Keratinocyte (primary cell): Measurements from ENCODE around the gene CRISPLD2. TPM values are rescaled to one million over a fixed set of nuclear protein-coding genes. Genes with fewer than 3 reads are reported as not detected.

Experiments used
- DNase-seq: peaks from one replicate; pipeline ENCODE4 v3.0.0-alpha.2; 2011; ENCODE audit warnings: low read depth, missing footprints, low spot score
- FAIRE-seq: peaks from 2 replicates; lab custom pipeline; 2011; peaks lifted over from hg19 to GRCh38; lab: Jason Lieb, UNC
- H2AFZ ChIP-seq: 2 replicates; pipeline ENCODE4 v1.6.0; 2012; ENCODE audit warnings: low read length, control low read depth, inconsistent platforms; ENCODE audit not compliant: control insufficient read depth
- H3K27ac ChIP-seq: 2 replicates; pipeline ENCODE4 v1.5.1; 2011; ENCODE audit warnings: low read length; ENCODE audit not compliant: control insufficient read depth, insufficient read depth
- H3K27me3 ChIP-seq: 3 replicates; pipeline ENCODE4 v1.6.0; 2011; ENCODE audit warnings: low read length; ENCODE audit not compliant: control insufficient read depth, insufficient read depth; ENCODE audit errors: extremely low read depth
- H3K36me3 ChIP-seq, 2 experiments: 2 replicates in 1 of 2; 3 replicates in 1 of 2; pipeline ENCODE4 v1.5.1; 2011; ENCODE audit warnings: low read length in 2 of 2, mild to moderate bottlenecking in 1 of 2; ENCODE audit not compliant: control insufficient read depth in 2 of 2, insufficient read depth in 2 of 2; ENCODE audit errors: extremely low read depth in 1 of 2
- H3K4me1 ChIP-seq: 3 replicates; pipeline ENCODE4 v1.5.1; 2011; ENCODE audit warnings: low read length; ENCODE audit not compliant: control insufficient read depth, insufficient read depth; ENCODE audit errors: extremely low read depth
- H3K4me2 ChIP-seq: 3 replicates; pipeline ENCODE4 v1.6.0; 2011; ENCODE audit warnings: low read depth, low read length; ENCODE audit not compliant: control insufficient read depth, insufficient read depth; ENCODE audit errors: extremely low read depth
- H3K4me3 ChIP-seq, 3 experiments: fragments of 200-600 bp in 1 of 3; sonication (generic) in 1 of 3; 2 replicates in 2 of 3; 3 replicates in 1 of 3; pipeline ENCODE4 v1.5.1; 2011 to 2016; ENCODE audit warnings: low read length in 3 of 3, mild to moderate bottlenecking in 3 of 3, control low read depth in 2 of 3, inconsistent platforms in 1 of 3, low read depth in 1 of 3, mixed read lengths in 1 of 3, mixed run types in 1 of 3, moderate library complexity in 1 of 3; ENCODE audit not compliant: control insufficient read depth in 2 of 3, insufficient read depth in 2 of 3; ENCODE audit errors: extremely low read depth in 1 of 3
- H3K79me2 ChIP-seq: 2 replicates; pipeline ENCODE4 v1.6.0; 2012; ENCODE audit warnings: low read length; ENCODE audit not compliant: control insufficient read depth, insufficient read depth
- H3K9ac ChIP-seq: 3 replicates; pipeline ENCODE4 v1.6.0; 2011; ENCODE audit warnings: low read length; ENCODE audit not compliant: control insufficient read depth, insufficient read depth; ENCODE audit errors: extremely low read depth
- H3K9me1 ChIP-seq: 3 replicates; pipeline ENCODE4 v1.6.0; 2011; ENCODE audit warnings: low read length; ENCODE audit not compliant: control insufficient read depth, insufficient read depth; ENCODE audit errors: extremely low read depth
- H3K9me3 ChIP-seq: 2 replicates; pipeline ENCODE4 v1.5.1; 2012; ENCODE audit warnings: low read depth, low read length; ENCODE audit not compliant: control insufficient read depth
- H4K20me1 ChIP-seq: 3 replicates; pipeline ENCODE4 v1.6.0; 2011; ENCODE audit warnings: low read length; ENCODE audit not compliant: control insufficient read depth, insufficient read depth; ENCODE audit errors: extremely low read depth
- EZH2 ChIP-seq: IDR thresholded peaks from one replicate; pipeline ENCODE4 v1.6.1; 2012; ENCODE audit warnings: inconsistent platforms, mild to moderate bottlenecking, low read length, moderate library complexity
- dilution Hi-C: fragments of 300-500 bp; cut with MboI; formaldehyde crosslinking; loops from one replicate; pipeline ENCODE4 v1.7.0; 2020; ENCODE audit warnings: low sequenced_read_pairs; ENCODE audit not compliant: extremely low pct_ligation_motif_present
- polyA plus RNA-seq, 5 experiments: library from polyadenylated mRNA; depleted of rRNA in 3 of 5; stranded (reverse) in 3 of 5; stranded (forward) in 1 of 5; unstranded in 1 of 5; fragments of >200 nt; gene quantifications; 1 replicate in 1 of 5; 2 replicates in 3 of 5; 3 replicates in 1 of 5; pipeline versions ENCODE4 v1.2.1 to v1.2.3, GENCODE V29; 2011 to 2012; ENCODE audit warnings: missing spikeins in 2 of 5, low read depth in 1 of 5, low replicate concordance in 1 of 5
- TF ChIP-seq, protein P1 (sequence below), 3 experiments: IDR thresholded peaks in 1 of 3; conservative IDR thresholded peaks in 1 of 3; optimal IDR thresholded peaks in 1 of 3; 2 replicates in 2 of 3; 3 replicates in 1 of 3; pipeline versions ENCODE3 to v1.5.1; 2011; ENCODE audit warnings: low read length in 3 of 3, mild to moderate bottlenecking in 3 of 3, moderate library complexity in 2 of 3, control low read depth in 1 of 3, inconsistent platforms in 1 of 3; ENCODE audit not compliant: insufficient read depth in 2 of 3; ENCODE audit errors: extremely low read depth in 1 of 3

CRISPLD2 gene
- polyA plus RNA-seq, 1 donor (not counting 4 experiments of a cell fraction or from before 2014, with no cell fraction given), result 1.2 TPM

DNA sequence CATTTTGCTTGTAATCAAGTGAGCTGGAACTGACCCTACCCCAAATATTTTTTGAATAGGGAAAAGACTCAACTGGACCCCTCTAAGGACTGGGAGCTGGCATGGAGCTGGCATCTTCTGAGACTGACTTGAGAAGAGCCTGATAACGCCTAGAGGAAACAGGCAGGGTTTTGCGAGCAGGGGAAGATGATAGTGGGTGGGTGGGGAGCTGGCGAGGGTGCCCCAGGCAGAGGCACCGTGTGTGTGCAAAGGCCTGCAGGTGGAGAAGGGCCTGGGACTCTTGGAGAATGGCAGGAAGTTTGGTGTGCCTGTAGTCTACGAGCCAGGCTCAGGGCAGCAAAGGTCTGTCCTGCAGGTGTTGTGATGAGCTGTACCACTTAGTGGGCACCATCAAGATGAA lies 4.1 kb downstream of the CRISPLD2 start:
- H3K79me2 ChIP-seq, result no peaks in the 10 kb centered on the region

DNA sequence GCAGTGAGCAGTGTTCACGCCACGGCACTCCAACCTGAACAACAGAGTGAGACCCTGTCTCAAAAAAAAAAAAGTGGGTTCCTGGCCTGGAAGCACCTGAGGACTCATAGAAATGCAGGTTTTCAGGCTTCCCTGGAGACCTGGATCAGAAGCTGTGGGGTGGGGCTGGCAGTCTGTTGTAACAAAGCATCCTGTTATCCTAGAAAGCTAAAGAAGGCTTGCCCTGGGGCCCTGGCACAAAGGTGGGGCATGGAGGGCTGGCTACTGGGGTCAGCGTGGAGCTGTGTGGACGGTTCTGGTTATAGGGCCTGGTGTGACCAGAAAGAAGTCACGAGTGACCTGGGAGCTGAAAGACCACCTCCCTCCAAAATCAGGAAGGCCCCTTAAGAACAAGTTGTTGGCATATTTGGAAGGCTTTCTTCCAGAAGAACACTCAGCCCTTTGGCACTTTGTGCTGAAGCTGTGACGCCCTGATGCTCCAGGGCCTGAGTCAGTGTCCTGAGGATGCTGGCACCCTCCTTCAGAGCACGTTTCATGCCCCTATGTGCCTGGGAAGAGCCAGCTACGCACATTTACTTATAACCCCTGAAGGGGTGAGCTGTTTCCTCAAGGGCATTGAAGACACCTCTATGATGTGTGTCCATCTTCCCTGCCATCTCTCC lies 6.2 kb downstream of the CRISPLD2 start:
- H3K4me1 ChIP-seq, result no peaks in the 10 kb centered on the region
- no peak overlapping the region for H3K4me3 ChIP-seq
- no peaks in the 10 kb centered on the region for H3K9me3 ChIP-seq
- no peaks in the 10 kb centered on the region for H3K36me3 ChIP-seq
- peaks cover 6% of the 10 kb centered on the region for H3K27me3 ChIP-seq
- no peaks in the 10 kb centered on the region for H4K20me1 ChIP-seq
- no peak overlapping the region for H3K4me2 ChIP-seq
- no peak overlapping the region for H3K27ac ChIP-seq
- no peaks in the 10 kb centered on the region for H3K79me2 ChIP-seq
- H3K9me1 ChIP-seq, result no peaks in the 10 kb centered on the region
- no peak for FAIRE-seq
- TF ChIP-seq, protein P1, sequence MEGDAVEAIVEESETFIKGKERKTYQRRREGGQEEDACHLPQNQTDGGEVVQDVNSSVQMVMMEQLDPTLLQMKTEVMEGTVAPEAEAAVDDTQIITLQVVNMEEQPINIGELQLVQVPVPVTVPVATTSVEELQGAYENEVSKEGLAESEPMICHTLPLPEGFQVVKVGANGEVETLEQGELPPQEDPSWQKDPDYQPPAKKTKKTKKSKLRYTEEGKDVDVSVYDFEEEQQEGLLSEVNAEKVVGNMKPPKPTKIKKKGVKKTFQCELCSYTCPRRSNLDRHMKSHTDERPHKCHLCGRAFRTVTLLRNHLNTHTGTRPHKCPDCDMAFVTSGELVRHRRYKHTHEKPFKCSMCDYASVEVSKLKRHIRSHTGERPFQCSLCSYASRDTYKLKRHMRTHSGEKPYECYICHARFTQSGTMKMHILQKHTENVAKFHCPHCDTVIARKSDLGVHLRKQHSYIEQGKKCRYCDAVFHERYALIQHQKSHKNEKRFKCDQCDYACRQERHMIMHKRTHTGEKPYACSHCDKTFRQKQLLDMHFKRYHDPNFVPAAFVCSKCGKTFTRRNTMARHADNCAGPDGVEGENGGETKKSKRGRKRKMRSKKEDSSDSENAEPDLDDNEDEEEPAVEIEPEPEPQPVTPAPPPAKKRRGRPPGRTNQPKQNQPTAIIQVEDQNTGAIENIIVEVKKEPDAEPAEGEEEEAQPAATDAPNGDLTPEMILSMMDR (optimal IDR thresholded peaks at IDR 0.05 in 1 of 3, IDR thresholded peaks at IDR 0.05 in 1 of 3, conservative IDR thresholded peaks at IDR 0.05 in 1 of 3; ENCODE audit: extremely low read depth in 1 of 3, insufficient read depth in 2 of 3, low read length in 3 of 3), result no peak
- no peak for TF ChIP-seq EZH2
- no peak overlapping the region for H3K9ac ChIP-seq
- no peak for DNase-seq
- H2AFZ ChIP-seq, result no peak overlapping the region
- dilution Hi-C loops, result no loop called here

More for the DNA sequence above, 4.1 kb downstream of the CRISPLD2 start:
- H4K20me1 ChIP-seq, result peaks cover 6% of the 10 kb centered on the region
- TF ChIP-seq EZH2, result no peak
- TF ChIP-seq, protein P1 (optimal IDR thresholded peaks at IDR 0.05 in 1 of 3, IDR thresholded peaks at IDR 0.05 in 1 of 3, conservative IDR thresholded peaks at IDR 0.05 in 1 of 3; ENCODE audit: extremely low read depth in 1 of 3, insufficient read depth in 2 of 3, low read length in 3 of 3), result no peak
- H3K4me2 ChIP-seq, result no peak overlapping the region
- peaks cover 19% of the 10 kb centered on the region for H3K27me3 ChIP-seq
- dilution Hi-C loops, result no loop called here
- no peaks in the 10 kb centered on the region for H3K9me1 ChIP-seq
- FAIRE-seq (no peak), DNase-seq (no peak)
- H3K4me3 ChIP-seq, result no peak overlapping the region
- H2AFZ ChIP-seq, result no peak overlapping the region
- no peaks in the 10 kb centered on the region for H3K9me3 ChIP-seq
- no peak overlapping the region for H3K27ac ChIP-seq
- H3K36me3 ChIP-seq, result no peaks in the 10 kb centered on the region
- H3K9ac ChIP-seq, result no peak overlapping the region
- H3K4me1 ChIP-seq, result peaks cover 13% of the 10 kb centered on the region
